Tibial nerve (tissue), 4 donors: ENCODE results near the gene IL17RE. TPM values are rescaled to one million over a fixed set of nuclear protein-coding genes. Genes with fewer than 3 reads are reported as not detected.
"Not testable (repeated sequence)": the region's sequence is repeated elsewhere in the genome, so short reads cannot be mapped to it uniquely, and the experiment has no call there.

Experiments
- DNase-seq, 2 donors: peaks; one replicate each; pipeline ENCODE4 v3.0.0-alpha.2; 2019; ENCODE audit warnings: low spot score in 2 of 2
- H3K27ac ChIP-seq, 4 donors: fragments of 200-600 bp; sonication (generic) in 3 of 4; one replicate each; pipeline ENCODE4 v1.5.1; 2017 to 2019; ENCODE audit warnings: mild to moderate bottlenecking in 1 of 4
- H3K27me3 ChIP-seq, 2 donors: fragments of 200-600 bp; sonication (generic) in 1 of 2; one replicate each; pipeline versions ENCODE4 v1.5.1 to v1.6.0; 2017 to 2019
- H3K36me3 ChIP-seq, 3 donors: fragments of 200-600 bp; sonication (generic); one replicate each; pipeline ENCODE4 v1.5.1; 2018 to 2019
- H3K4me1 ChIP-seq, 4 donors: fragments of 200-600 bp; sonication (generic) in 3 of 4; one replicate each; pipeline ENCODE4 v1.5.1; 2017 to 2019
- H3K4me3 ChIP-seq, 4 donors: fragments of 200-600 bp; sonication (generic) in 3 of 4; one replicate each; pipeline ENCODE4 v1.5.1; 2017 to 2019; ENCODE audit warnings: mild to moderate bottlenecking in 1 of 4, moderate library complexity in 1 of 4
- H3K9me3 ChIP-seq, 4 donors: fragments of 200-600 bp; sonication (generic) in 3 of 4; one replicate each; pipeline ENCODE4 v1.5.1; 2017 to 2019
- CTCF ChIP-seq, 5 experiments: fragments of 200-600 bp in 3 of 5; fragments of 450-650 bp in 2 of 5; sonication (generic) in 3 of 5; IDR thresholded peaks; one replicate each; pipeline ENCODE4 v1.5.1; 2016 to 2019; ENCODE audit warnings: antibody characterized with exemption in 5 of 5, mild to moderate bottlenecking in 3 of 5, moderate library complexity in 2 of 5
- EP300 ChIP-seq, 2 donors: sonication (generic); formaldehyde crosslinking; IDR thresholded peaks; one replicate each; pipeline ENCODE4 v1.6.1; 2017; ENCODE audit warnings: antibody characterized with exemption in 2 of 2, mild to moderate bottlenecking in 1 of 2
- POLR2A ChIP-seq, 2 donors: fragments of 450-650 bp; IDR thresholded peaks; one replicate each; pipeline ENCODE4 v1.6.1; 2017; ENCODE audit warnings: antibody characterized with exemption in 2 of 2, mild to moderate bottlenecking in 2 of 2, moderate library complexity in 2 of 2
- WGBS, 2 donors: methylation state at CpG; one replicate each; pipeline ENCODE4 v1.1.5; 2018; 5-methylcytosine and 5-hydroxymethylcytosine counted together
- total RNA-seq, 4 donors: library from RNA; depleted of rRNA; stranded (reverse); fragments of >200 nt; gene quantifications; one replicate each; pipeline ENCODE4 v1.1.0, GENCODE V29; 2016

The IL17RE gene
- total RNA-seq = 10 to 100 TPM in 1 of 4 donors, 1 to 10 TPM in 2, under 1 TPM in 1; 0.59 to 10.1 (median 5.6) TPM

DNA sequence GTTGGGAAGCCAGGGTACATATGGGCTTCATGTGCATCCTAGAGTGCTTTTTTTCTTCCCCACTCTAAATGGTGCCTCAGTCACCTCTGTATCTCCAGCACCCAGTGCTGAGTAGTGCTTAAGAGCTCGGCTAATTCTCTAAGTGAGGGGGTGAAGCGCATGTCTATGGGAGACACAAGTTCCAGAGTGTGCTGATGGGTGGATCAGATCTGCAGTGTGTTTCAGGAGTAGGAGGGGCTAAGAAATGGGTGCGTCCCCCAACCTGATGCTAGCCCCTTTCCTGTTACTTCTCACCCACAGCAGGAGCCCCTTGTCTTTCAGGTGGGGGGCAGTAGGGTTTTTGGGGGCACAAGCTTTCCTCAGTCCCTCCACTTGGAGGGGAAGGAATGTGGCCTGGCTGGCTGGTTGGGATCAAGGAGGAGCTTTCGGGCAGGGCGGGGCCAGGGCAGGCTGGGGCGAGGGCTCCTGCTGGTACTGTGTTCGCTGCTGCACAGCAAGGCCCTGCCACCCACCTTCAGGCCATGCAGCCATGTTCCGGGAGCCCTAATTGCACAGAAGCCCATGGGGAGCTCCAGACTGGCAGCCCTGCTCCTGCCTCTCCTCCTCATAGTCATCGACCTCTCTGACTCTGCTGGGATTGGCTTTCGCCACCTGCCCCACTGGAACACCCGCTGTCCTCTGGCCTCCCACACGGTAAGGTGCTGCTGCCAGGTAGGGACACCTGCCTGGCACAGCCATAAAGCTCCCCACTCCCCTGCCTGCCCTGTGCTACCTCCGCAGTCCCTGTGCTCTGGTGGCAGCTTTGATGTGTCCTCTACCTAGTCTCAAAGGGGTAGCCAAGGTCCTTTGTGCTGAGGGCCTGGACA, at the start of gene IL17RE:
Gene IL17RE, plus strand, starts transcription at position 477 of the 866 bp plus-strand sequence. Its CDS starts 85 bp downstream, at position 562.
- H3K4me3 ChIP-seq = peak within 1 kb of the TSS in 2 of 4 donors; percentile 16 to 35
- no peaks in the 10 kb centered on the region for H3K27me3 ChIP-seq
- 55 to 60% methylated on average over 10 to 13 of the region's 13 CpGs for WGBS, 2 donors
- peaks cover 0 to 34% (median 6%) of the 10 kb centered on the region in 4 donors for H3K4me1 ChIP-seq
- H3K36me3 ChIP-seq = no peaks in the 10 kb centered on the region
- TF ChIP-seq CTCF (IDR thresholded peaks at IDR 0.05) = no peak
- TF ChIP-seq POLR2A (IDR thresholded peaks at IDR 0.05) = no peak
- TF ChIP-seq EP300 (IDR thresholded peaks at IDR 0.05) = no peak
- DNase-seq = no peak
- H3K9me3 ChIP-seq = no peaks in the 10 kb centered on the region
- H3K27ac ChIP-seq = peak within 1 kb of the TSS; percentile 22 to 91 (median 70)

DNA sequence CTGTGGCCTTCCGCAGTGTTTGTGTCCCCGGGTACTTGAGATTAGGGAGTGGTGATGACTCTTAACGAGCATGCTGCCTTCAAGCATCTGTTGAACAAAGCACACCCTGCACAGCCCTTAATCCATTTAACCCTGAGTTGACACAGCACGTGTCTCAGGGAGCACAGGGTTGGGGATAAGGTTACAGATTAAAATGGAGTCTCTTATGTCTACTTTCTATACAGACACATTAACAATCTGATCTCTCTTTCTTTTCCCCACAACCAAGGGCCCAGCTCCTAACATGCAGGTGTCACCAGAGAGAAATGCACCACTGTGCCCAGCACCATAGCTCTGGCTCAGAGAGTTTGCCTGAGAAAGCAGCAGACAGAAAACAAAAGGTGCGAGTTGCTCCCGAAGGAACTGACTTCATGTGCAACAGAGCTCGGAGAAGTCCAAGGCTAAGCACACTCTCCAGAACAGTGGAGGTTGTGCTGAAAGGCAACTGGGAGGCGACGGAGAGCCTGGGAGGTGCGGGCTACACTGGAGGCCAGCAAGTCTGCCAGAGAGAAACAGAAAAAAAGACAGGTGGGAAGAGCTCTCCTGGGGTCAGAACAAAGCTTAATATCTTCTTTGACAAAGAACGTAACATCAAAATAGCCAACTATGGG, 48.2 kb upstream of the IL17RE start:
- not testable (repeated sequence) for H3K36me3 ChIP-seq, H3K4me3 ChIP-seq, DNase-seq, H3K27me3 ChIP-seq, H3K9me3 ChIP-seq
- WGBS, 2 donors = 66 to 74% methylated on average over 11 of the region's 11 CpGs
- Histone ChIP-seq H3K4me1 (peaks cover 0 to 14% (median 0%) of the 10 kb centered on the region in 4 donors), H3K27ac (peak overlapping the region in 2 of 4 donors; percentile 8 to 33)

- WGBS, 2 donors = 94 to 97% methylated on average over 3 of the region's 3 CpGs
- Histone ChIP-seq H3K4me3 (no peak overlapping the region), H3K27me3 (no peaks in the 10 kb centered on the region), H3K9me3 (no peaks in the 10 kb centered on the region), H3K4me1 (peaks cover 0 to 14% (median 0%) of the 10 kb centered on the region in 4 donors), H3K27ac (no peak overlapping the region), H3K36me3 (no peaks in the 10 kb centered on the region)
- no peak for TF ChIP-seq POLR2A (IDR thresholded peaks at IDR 0.05)
- no peak for TF ChIP-seq CTCF (IDR thresholded peaks at IDR 0.05)
- TF ChIP-seq EP300 (IDR thresholded peaks at IDR 0.05) = no peak
- no peak for DNase-seq
Measured at GRCh38 chr3:9855594-9855993, 47.1 kb upstream of the IL17RE start.

- Histone ChIP-seq H3K27me3 (no peaks in the 10 kb centered on the region), H3K36me3 (no peaks in the 10 kb centered on the region), H3K27ac (no peak overlapping the region), H3K4me1 (peaks cover 0 to 27% (median 5%) of the 10 kb centered on the region in 4 donors), H3K9me3 (no peaks in the 10 kb centered on the region), H3K4me3 (no peak overlapping the region)
- no peak for DNase-seq
- WGBS, 2 donors = 89 to 93% methylated on average over 10 of the region's 12 CpGs
- no peak for TF ChIP-seq CTCF (IDR thresholded peaks at IDR 0.05)
- TF ChIP-seq POLR2A (IDR thresholded peaks at IDR 0.05) = no peak
- no peak for TF ChIP-seq EP300 (IDR thresholded peaks at IDR 0.05)
Measured at GRCh38 chr3:9859530-9860025, 43.1 kb upstream of the IL17RE start.

DNA sequence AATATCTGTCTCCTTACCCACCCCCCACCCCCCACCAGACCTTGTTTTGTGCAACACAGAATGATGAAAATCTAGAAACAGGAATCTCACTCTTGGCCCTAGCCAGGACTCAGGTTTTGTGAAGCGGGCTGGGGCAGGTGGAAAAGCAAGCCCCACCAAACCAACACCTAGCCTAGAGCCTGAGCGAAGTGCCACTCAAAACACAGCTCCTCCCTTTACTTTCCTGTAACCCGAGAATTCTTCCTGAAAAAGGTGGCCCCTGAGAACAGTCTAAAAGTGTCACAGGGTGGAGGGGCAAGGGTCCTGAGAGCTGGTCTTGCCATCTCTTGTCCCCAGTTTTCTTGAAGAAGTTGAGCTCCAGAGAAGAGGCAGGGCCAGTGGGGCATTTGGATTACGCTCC, 41.4 kb upstream of the IL17RE start:
- Histone ChIP-seq H3K4me3 (no peak overlapping the region), H3K27me3 (no peaks in the 10 kb centered on the region), H3K4me1 (peaks cover 0 to 40% (median 8%) of the 10 kb centered on the region in 4 donors), H3K36me3 (no peaks in the 10 kb centered on the region), H3K9me3 (no peaks in the 10 kb centered on the region), H3K27ac (peak overlapping the region in 2 of 4 donors; percentile 88 to 89)
- no peak for DNase-seq
- WGBS, 2 donors = 94% methylated on average over 4 of the region's 4 CpGs
- no peak for TF ChIP-seq EP300 (IDR thresholded peaks at IDR 0.05)
- TF ChIP-seq CTCF (IDR thresholded peaks at IDR 0.05) = no peak
- no peak for TF ChIP-seq POLR2A (IDR thresholded peaks at IDR 0.05)
